HG03135 (cell line): ENCODE data around the gene CELF2.
A peak's percentile ranks its signal among the peaks of the same experiment; 100 is the strongest.

Experiments used
- ATAC-seq: cut with Tn5 transposase; IDR thresholded peaks from one replicate; pipeline ENCODE4 v1.9.1; 2021; ENCODE audit warnings: mild to moderate bottlenecking, moderate library complexity; ENCODE audit not compliant: unreplicated experiment

Gene CELF2

DNA sequence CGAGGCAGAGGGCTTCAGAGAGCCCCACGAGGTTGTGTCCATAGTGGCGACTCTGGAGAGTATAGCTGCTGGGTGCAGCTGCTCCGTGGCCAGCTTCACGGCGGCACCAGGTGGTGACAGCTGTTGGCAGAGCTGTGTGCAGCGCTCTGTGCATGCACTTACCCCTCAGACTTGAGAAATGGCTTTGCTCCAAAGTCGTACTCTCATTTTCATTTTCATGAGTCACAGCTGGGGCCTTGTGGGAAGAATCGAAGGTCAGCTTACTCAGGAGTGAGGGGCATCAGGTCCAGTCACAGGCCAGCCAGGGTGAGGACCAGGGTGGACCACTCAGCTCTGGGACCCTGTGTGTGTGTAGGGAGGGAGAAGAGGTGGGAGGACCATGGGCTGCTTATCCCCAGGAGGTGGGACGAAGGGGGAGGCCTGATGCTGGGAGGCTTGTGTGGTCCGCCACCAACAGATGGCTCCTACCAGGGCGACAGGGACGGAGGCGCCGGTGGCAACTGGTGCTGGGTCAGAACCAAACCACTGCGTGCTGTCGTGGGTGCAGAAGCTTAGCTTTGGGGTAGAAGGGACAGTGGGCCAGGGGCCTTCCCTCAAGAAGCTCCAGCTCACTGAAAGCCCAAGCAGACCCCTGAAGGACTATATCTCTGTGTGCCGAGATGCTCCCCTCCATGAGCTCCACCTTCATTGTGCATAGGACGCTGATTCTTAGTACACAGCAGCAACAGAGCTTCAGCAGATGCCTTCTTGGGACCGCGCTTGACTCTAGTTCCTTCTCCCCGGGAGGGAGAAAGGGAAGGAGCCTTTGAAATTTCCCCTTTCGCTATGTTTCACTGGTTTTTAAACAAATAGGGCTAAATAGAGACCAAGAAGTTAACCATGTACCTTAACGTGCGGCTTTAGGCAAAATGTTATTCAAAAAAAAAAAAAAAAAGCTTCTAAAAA is 225.0 kb downstream of the CELF2 start:
- ATAC-seq = peak; percentile 62

DNA sequence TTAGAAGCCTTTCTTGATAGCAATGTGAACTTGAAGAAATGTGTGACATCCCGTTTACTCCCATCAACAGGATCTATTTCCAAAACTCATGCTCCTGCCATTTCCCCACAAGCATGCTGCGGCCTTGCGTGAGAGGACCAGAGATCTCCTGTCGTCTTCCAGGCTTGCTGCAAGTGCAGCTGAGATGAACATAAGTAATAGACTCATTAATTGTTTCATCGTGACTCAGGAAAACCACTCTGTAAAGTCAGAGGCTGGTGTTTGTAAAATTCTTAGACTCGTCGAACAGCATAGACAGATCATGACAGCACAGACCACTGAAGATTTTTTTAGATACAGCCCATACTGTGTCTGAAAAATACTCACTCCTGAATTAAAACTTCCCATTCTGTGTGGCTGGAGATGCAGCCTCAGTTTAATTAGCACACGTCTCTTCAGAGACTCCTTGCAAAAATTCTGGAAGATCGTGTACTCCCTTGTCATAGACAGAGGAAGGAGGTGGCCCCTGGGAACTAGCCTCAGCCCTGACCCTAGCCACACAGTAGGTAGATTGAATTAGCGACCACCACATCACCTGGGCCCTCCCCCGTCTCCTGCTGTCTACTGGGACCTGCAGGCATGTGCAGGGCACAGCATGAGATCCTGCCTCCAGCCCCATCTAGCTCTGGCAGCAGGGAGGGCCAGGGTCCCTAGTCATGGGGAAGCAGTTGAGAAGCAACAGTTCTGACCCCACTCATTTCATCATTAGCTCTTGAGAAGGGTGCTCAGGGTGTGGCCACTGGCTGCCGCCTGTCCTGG is 226.0 kb downstream of the CELF2 start:
- ATAC-seq = no peak

DNA sequence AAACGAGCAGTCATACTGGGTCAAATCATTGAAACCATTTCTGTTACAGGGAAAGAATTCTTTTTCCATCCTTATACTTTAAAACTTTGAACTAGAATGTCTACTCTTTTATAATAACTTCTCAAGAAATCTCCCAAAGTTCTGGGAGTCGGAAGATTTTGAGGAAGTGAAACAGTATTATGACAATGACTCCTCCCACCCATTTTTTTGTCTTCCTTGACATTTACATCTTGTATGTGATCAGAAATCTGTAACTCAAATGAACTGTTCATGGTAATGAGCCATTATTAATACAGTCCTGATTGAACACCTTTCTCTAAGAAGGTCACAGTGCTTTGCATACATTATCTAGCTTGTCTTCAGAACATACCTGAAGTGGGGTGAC is 227.4 kb downstream of the CELF2 start:
- ATAC-seq = no peak

DNA sequence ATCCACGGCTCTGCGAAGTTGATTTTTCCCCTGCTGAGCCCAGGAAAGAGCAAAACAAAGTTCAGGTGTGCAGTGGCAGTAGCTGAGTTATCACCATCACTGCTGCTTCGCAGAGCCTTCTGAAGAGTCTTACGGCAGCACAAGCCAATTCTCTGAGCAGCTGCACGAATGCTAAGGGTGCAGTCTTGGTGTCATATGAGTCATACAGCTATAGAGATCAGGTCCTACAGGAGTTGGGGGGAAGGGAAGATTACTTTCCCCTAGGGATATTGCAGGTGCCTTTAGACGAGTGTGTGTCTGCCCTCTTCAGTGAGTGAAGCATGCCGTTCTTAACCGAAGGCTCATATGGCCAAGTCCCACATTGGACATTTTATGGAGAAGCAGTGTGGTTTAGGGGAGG is 227.8 kb downstream of the CELF2 start:
- peak; percentile 44 for ATAC-seq

DNA sequence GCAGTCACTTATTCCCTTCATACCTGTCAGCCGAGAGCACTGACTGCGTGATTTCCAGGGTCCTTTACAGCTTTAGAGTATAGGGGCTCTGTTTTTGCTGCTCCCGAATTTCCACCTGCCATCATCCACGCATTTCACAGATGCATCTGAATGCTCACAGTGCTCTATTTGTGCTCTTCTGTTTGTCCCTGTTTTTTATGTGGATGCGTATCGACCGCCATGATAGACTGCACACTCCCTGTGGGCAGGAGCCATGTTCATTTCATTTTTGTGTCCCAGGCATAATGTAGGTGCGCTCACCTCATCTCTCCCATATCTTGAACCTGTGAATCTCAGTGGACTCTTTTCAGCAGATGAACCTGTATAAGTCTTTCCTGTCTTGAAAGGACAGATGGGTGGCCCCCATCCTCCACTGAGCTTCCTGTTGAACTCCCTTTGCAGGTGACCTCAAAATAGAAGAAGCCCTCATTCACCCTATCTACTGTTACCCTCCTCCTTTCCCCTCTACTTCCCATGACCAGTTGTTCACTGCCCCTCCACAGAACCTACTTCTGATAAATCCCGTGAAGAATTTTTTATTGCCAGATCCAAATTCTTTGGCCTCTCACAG is 228.4 kb downstream of the CELF2 start:
- no peak for ATAC-seq

DNA sequence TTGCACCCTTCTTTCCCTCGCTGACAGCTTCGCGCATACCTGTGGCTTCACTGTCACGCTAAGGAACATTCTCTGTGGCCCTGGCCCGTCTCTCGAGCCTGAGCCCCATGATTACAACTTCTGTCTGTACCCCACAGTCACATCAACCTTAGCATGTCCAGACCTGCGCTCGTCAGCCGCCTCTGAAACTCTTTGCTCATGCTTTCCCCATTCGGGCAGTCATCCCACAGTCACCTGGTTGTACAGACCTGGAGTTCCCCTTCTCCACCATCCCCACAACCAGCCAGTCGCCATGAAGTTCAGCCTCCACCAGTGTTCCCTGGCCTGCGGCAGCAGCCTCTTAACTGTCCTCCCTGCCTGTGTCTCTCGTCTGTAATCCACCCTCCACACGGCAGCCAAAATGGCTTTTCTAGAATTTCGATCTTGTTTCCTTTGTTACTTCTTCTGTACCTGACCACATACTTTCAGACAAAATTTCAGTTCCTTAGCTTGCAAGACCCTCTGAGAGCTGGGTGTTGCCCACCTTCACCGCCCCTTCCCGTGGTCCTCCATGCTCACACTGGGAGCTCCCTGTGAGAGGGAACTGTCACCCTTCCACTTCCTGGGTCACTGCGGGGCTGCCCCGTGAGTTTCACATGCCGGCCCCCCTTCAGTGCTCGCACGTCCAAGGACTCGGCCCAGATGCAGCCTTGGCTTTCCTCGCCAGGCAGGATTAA is 229.2 kb downstream of the CELF2 start:
- ATAC-seq = no peak

DNA sequence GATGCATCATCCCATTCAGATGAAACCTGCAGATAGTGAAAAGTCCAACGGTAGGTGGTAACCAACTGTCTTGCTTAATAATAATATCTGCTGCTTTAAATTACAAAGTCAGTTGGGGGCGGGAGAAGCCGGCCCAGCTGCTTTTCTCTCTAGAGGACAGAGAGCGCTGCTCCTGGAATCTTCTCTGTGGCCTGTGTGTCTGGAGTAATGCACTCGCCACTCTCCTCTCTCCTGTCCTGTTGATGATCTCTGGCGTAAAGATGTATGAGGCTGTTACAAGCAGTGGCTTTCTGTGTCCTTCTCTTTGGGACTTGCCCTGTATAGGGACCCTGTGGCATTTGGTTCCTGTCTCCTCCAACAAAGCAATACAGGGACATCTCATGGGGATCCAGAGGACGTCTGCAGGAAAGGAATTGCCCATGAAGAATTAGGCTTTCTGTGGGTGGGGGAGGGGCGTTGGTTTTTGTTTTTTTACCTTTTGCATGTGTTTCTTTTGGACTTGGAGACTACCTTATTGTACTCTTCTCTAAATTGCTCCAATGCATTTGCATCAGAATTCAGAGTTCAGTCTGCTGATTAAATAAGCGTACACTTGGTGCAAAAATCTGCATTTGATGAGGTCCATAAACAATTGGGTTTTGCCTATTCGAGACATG is 231.6 kb downstream of the CELF2 start:
- no peak for ATAC-seq

DNA sequence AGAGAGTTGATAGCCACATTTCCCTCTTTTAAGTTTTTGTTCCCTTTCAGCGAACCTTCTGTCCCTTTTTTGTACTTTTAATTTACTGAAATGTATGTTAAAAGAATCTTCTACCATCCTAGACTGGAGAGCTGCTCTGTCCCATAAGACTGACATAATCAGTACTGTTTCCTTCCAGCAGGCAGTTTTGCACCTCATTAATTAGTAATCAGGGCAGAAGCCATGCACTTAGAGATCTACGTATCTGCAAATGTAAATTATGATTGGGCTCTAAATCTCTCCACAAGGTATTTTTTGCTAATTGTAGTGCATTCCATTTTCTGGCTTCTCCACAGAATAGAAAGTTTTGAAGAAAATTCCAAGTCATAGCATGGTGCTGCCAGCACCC is 232.1 kb downstream of the CELF2 start:
- ATAC-seq = no peak

DNA sequence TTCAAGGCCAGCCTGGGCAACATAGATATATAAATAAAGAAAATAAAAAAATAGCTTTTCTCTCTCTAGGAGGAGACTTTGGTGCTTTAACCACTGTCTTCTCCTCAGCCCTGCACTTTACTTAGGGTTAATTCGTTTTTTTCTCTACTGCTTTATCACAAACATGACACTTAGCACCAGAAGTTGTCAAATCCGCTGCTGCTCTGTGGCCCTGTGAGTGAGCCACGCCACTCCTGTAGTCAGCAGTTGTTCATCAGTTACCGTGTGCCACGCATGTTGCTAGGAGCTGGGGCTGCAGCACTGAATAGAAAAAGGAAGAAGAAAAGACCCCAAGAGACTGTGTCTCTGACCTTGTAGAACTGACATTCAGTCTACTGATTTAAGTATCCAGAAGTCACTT is 232.6 kb downstream of the CELF2 start:
- no peak for ATAC-seq

DNA sequence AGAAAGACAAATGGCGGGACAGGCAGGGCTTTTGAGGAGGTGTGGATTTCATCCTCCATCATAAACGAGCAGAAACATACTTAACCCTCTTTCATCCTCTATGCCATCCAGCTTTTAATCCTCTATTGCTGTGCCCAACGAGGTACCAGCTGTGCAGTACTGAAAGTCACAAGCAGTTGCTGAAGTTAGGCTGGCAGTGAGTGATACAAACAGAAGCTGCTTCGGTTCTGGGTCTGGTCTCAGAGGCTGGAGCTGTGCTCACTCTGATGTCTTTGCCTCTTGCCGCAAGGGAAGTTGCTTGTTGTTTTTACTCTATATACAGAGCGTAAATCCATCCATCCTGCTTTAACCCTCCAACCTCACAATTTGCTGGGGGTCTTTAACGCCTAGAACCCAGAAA is 235.2 kb downstream of the CELF2 start:
- ATAC-seq = no peak

DNA sequence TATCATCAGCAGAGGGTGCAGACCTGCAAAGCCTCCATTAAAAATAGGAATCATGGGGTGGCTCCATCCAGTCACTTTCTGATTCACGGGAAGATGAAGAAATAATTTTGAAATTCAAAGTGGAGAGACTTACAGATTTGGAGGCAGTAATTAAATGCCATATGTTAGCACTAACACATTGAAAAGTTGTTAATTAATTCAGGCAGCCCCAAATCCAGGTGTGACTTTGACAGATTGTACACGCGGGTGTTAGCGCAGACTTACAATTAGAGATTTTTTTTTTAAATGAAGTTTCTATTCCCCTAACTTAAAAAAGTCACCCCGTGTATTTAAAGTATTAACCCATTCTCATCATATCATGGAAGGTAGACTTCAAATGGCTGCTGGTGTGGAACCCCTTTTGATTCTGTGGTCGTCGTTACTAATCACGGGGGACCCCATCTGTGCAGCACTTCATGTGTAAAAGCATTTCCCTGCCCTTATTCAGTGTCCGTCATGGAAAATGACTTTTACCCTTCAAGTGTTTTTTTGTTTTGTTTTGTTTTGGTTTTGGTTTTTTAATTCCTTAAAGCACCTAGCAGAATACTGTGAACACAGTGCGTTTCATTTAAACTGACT is 235.8 kb downstream of the CELF2 start:
- ATAC-seq = no peak

DNA sequence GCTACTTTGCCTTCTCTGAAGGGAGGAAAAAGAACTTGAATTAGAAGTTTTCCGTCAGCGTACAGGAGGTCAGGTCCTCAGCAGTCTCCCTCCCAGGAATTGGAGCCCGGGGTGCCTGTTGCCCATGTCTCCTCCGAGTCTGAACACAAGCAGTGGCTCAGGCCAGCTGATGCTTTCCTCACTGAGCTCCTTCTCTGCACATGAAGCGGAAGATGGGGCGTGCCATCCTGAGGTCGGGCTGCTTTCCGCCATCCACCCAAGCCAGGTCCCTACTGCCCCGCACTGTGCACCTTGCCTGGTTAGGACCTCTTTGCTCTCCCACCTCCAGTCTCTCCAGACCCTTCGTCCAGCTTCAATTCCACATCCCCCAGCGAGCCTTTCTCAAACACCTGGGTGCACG is 237.5 kb downstream of the CELF2 start:
- ATAC-seq = no peak

DNA sequence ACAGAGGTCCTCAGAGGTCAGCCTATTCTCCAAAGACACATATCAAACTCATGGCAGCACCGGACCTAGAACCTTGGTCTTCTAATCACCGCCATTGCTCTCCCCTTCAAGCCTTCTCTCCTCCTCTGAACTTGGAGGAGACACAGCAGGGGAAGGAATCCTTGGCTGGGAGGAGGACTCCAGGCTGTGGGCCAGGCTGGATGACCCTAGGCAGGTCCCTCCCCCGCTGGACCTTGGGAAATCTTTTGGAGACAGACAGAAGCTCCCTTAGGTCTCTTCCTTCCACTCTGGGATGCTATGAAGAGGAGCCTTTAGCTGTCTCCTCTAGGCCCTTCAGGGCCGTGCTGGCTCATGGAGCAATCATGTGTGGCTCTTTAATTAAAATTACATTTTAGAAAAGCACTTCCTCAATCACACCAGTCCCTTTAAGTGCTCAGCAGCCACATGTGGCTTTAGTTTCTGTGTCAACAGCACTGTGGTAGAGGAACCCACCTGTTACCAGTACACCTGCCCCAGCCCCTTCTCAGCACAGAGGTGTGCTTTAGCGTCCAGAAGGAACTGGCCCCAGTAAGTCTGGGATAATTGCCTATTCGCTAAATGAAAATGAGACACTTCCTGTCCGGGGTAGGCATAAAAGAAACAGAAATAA is 238.2 kb downstream of the CELF2 start:
- no peak for ATAC-seq

DNA sequence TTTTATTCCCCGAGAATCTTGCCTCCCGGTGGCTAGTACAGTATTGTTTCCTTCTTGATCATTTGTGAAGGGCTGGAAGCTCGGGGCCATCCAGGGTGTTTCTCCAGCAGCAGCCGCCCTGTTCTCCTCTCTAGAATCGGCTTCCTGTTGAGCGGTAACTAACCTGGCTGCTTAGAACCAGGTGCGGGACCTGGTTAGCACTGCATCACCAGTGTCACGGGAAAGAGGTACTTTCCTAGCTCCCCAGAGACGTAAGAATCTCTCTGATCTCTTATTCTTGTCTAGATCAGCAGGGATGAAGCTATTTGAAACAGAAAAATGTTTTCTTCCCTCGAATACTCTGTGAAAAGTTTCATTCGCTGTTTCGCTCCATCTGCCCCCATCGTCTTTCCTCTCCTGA is 239.2 kb downstream of the CELF2 start:
- ATAC-seq = no peak

DNA sequence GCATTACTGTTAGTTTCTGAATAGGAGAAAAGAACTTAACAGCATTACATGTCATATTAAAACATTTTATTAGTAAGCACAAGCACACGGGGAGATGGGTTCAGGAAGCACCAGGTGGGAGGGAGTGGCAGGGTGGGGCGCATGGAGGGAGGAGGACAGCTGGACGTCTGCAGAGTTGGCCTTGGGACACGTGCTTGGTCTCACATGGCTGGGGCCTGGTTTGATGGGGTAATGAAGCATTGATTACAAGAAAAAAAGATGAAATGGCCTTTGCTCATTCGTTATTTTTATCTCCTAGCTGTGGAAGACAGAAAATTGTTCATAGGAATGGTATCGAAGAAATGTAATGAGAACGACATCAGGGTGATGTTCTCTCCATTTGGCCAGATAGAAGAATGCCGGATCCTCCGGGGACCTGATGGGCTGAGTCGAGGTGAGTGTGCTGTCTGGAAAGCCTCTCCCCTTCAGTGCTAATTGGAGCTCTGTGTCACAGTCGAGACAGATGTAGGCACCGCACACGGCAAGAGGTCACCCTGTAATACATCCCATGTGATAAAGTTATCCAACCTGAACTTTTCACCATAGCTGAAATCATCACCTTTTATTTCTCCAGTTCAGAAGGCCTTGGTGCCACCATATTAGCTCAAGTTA is 239.9 kb downstream of the CELF2 start:
- no peak for ATAC-seq

DNA sequence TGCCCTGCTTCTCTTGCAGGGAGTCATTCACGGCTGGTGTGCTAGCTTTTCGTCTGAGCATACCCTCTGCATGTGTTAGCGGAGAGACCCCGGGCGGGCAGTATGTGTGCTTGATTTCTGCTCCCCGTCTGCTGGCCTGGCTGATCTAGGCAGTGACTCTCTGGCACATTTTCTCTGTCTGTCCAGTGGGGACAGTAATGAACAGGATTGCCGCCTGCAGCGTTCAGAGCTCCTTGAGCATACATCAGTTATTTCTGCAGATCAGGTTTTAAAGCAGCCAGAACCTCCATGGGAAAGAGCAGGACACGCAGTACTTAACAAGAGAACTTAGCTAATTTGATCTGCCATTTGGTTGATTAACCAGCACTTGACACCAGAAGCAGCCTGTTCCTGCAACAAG is 242.5 kb downstream of the CELF2 start:
- ATAC-seq = no peak

DNA sequence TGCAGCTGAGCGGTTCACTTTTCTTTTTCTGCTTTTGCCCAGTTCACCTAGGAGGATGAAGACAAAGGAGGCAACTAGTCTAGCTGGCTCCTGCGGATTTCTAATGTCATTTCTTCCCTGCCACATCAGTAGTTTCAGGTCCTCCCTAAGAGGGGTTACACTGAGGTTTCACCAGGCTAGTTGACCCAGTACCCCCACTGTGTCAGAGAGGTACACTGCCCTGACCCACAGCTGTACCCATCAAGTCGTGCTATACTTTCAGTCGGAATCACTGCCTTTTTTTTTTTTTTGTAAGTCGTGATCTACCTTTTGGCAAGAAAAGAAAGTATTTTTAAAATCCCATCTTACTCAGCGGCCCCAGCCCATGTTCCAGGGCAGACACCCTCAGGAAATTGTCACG is 243.5 kb downstream of the CELF2 start:
- no peak for ATAC-seq

DNA sequence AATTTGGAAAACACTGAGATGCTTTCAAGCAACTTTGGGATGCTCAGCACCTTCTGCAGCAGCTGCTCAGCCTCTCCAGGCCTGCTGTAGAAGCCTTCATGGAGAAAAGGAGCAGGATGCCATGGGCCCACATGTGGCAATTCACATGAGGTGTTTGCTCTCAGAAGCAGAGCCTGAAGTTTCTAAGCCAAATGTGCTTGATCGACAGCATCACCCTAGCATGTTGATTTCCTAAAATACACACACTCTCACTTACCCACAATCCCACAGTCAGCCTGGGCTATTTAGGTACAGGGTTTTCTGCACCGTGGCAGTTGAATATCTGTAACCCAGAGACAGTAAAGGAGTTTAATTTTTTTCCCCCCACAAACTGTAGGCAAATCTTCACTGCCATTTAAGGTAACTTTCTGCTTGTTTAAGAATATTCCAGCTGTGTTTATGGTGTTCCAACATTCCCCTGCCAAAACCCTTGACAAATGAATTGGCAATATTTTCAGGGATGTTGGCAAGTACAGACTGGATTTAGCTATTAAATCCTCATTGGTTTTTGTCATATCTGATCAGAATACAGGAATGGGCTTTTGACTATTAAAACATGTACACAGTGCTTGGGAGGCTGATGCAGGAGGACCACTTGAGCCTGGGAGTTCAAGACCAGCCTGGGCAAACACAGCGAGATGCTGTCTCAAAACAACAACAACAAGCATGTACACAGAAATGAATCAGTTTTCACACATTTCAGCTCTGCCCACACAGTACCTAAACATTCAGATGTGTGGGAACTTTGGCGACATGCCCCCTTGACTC is 244.2 kb downstream of the CELF2 start:
- ATAC-seq = no peak
